ENCODE results near the gene SETD4.
A peak's percentile ranks its signal among the peaks of the same experiment; 100 is the strongest.

SETD4 gene

GRCh38 chr21:36032647-36033406 is 27.5 kb downstream of the SETD4 start:
- FAIRE-seq (no peak), DNase-seq (ENCODE audit: insufficient read length, low spot score) (no peak)
- no peak for TF ChIP-seq CTCF (IDR thresholded peaks at IDR 0.05; ENCODE audit: insufficient read depth, missing control alignments)

- FAIRE-seq (no peak), DNase-seq (ENCODE audit: insufficient read length, low spot score) (no peak)
- TF ChIP-seq CTCF (IDR thresholded peaks at IDR 0.05; ENCODE audit: insufficient read depth, missing control alignments) = no peak
Observed at GRCh38 chr21:36030581-36031189, 29.6 kb downstream of the SETD4 start.

GRCh38 chr21:36029309-36029708 is 31.0 kb downstream of the SETD4 start:
- no peak for TF ChIP-seq CTCF (IDR thresholded peaks at IDR 0.05; ENCODE audit: insufficient read depth, missing control alignments)
- FAIRE-seq (no peak), DNase-seq (ENCODE audit: insufficient read length, low spot score) (no peak)

- DNase-seq (ENCODE audit: insufficient read length, low spot score) (peak; percentile 58), FAIRE-seq (no peak)
- peak; percentile 93 for TF ChIP-seq CTCF (IDR thresholded peaks at IDR 0.05; ENCODE audit: insufficient read depth, missing control alignments)
Observed at GRCh38 chr21:36028127-36029069, 31.9 kb downstream of the SETD4 start.

- FAIRE-seq (no peak), DNase-seq (ENCODE audit: insufficient read length, low spot score) (no peak)
- TF ChIP-seq CTCF (IDR thresholded peaks at IDR 0.05; ENCODE audit: insufficient read depth, missing control alignments) = no peak
Observed at GRCh38 chr21:36027347-36027746, 33.0 kb downstream of the SETD4 start.

- no peak for TF ChIP-seq CTCF (IDR thresholded peaks at IDR 0.05; ENCODE audit: insufficient read depth, missing control alignments)
- FAIRE-seq = no peak
- DNase-seq (ENCODE audit: insufficient read length, low spot score) = no peak
Observed at GRCh38 chr21:36024782-36025181, 35.5 kb downstream of the SETD4 start.
